ENCODE results near the gene RNF11.

The RNF11 gene

DNA sequence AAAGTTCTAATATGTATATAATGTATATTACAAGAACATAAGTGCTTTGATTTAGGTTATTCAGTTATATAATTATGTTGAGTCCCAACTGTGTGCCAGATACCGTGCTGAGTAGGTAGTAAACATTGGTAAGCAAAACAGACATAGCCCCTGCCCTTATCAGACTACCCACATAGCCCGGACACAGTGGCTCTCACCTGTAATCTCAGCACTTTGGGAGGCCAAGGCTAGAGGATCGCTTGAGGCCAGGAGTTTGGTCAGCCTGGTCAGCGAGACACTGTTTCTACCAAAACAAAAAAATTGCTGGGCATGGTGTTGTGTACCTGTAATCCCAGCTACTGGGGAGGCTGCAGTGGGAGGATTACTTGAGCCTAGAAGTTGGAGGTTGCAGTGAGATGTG lies 30.7 kb downstream of the RNF11 start:
- no peak for DNase-seq

DNA sequence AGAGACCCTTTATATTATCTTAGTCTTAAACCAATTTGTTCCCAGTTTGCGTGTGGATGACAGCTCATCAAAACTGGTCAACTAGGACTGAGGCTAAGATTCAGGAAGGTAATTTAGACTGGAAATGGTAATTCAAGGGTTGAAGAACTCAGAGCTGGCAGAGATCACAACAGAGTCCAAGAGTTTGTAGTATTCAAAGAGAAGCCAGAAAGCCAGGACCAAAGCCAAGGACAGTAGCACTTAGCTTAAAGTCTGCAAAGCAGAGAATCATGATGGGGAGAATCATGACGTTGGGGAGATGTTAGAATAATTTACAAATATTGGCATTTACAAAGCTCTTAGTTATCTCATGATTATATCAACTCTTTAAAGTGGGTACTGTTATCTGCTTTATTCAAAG lies 32.6 kb downstream of the RNF11 start:
- DNase-seq = no peak

DNA sequence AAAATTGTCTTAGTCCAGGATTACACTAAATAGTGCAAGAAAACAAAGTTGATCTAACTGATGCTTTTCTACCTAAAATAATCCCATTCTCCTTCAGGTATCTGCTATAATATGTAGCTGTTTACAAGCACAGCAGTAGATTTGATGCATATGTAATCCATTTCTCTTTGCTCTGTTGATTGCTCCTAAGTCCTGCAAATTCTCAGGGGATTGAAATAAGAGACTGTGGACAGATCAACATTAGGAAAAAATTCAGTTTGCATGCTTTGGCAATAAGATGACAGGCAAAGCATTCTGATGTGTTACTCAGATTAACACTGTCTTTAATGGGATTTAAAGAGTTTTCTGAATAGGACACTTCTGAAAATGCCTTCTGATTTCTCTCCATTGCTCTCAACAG lies 34.7 kb downstream of the RNF11 start:
- no peak for DNase-seq

DNA sequence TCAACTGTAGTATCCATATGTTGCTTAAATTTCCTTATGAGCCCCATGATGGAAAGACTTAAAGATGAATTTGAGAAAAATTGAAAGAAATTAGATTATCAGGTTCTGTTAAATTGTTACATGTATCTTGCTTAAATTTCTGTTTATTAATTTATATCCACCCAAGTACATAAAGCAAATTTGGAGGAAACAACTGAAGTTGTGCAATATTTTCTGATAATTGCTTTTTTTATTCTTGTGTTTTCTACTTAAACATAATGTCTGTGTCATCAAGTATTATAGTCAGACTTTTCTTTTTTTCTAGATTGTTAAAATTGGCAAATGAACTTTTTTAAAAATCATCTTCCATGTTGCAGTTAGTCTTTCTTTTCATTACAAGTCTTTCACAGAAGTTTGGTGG lies 36.8 kb downstream of the RNF11 start:
- DNase-seq = no peak

DNA sequence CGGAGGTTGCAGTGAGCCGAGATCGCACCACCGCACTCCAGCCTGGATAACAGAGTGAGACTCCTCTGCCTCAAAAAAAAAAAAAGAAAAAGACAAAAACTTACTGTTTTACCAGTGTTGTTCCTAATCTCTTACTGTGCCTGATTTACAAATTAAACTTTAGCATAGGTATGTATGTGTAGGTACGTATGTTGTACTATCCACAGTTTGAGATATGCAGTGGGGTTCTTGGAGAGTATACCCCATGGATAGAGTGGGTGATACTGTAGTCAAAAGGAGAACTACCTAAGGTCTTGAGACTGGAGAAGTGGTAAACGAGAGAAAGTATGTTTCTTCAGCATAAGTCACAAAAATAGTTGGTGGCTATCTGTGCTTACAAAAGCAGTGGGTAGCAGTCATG lies 38.6 kb downstream of the RNF11 start:
- DNase-seq = no peak

DNA sequence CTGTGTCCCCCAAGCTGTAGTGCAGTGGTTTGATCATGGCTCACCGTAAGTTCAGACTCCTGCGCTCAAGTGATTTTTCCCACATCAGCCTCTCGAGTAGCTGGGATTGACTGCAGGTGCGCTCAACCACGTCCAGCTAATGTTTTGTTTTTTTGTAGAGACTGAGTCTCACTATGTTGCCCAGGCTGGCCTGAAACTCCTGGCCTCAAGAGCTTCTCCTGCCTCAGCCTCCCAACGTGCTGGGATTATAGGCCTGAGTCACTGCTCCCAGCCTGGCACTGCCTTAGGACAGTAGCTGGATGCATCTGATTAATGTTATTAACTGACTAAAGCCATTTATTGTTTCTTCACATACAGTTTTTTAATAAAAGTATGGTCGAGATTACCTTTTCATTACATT lies 40.2 kb downstream of the RNF11 start:
- DNase-seq = no peak

DNA sequence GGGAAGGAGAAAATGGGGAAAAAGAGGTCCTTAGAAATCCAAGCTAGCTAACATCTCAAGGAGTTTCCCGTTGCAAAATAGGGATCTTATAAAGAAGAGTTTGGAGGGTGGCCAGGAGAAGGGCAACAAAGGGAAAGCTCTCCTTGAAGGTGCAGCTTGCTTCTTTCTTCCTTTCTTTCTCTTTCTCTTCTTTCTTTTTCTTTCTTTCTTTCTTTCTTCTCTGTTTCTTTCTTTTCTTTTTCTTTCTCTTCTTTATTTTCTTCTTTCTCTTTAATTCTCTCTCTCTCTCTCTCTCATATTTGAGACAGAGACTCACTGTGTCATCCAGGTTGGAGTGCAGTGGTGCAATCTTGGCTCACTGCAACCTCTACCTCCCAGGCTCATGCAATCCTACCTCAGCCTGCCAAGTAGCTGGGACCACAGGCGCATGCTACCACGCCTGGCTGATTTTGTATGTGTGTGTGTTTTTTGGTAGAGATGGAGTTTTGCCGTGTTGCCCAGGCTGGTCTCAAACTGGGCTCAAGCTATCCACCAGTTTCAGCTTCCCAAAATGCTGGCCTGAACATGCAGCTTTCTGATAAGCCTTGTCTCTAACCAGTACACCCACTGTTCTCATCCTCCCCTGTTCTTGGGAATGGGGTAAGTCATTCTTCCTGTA lies 44.4 kb downstream of the RNF11 start:
- no peak for DNase-seq

DNA sequence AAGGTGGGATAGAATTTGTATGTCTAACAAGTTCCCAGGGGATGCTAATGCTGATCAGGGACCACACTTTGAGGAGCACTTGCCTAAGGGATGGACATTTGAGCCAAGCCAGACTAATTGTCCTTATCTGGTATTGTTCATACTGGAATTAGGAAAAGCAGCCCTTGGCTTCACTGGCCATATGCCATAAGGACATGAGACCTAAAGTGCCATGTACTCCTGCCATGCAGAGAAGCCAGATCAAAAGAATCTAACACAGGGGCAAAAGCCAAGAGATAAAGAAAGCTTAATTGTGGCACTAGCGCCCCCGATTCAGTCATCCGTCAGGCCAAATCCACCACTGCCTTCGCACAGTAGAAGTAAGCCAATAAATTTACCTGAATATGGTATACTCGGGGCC lies 45.7 kb downstream of the RNF11 start:
- DNase-seq = no peak

DNA sequence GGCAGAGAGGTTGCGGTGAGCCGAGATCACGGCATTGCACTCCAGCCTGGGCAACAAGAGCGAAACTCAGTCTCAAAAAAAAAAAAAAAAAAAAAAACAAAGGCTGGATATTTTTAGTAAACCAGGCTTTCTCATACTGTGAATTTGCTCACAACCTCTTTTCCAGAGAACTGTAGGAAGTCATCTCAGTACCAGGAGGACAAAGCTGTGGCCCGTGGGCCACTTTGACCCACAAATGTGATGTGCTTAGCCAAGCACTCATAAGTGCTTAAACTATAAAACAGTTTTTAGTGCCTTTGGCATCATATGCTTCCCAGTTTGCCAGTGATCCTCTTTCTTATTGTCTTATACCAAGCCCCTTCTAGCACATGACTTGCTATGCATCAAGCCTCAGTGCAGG lies 46.5 kb downstream of the RNF11 start:
- DNase-seq = no peak

DNA sequence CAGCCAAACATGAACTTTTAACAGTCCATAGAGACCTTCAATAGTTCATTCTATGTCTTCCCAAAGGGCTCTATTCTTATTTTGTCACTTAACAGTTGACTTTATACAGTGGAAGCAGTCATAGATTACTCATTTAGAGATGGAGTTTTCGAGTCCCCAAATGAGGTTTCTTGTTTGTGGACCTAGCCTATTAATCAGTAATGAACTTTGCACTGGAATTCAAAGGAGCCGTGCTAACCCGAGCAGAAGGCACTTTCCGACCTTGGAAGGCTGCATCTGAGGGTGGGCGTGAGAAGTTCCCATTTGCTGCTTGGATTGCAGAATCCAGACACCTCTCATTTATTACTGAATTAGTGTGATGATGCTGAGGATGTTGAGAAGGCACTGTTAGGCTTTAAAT lies 47.9 kb downstream of the RNF11 start:
- no peak for DNase-seq

DNA sequence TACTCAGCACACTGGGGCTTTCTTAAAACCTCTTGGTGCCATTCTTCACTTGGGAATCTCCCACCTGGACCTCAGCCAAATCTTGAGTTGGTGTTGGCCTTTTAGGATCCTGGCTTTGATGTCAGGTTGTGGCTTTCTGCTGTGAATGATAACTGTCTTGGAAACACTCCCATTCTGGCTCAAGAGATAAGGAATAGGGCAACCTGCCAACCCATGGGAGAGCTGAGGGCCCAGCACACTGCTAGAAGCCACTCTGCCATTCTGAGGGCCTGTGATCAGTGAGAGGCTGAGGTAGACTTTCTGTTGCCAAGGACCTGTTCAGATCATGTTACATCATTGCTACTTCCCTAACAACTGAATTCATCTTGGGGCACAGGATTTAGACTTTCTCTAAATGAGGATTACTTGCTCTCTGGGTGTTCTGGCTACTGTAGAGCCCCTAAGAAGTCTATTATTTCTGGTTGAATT lies 48.4 kb downstream of the RNF11 start:
- no peak for DNase-seq

DNA sequence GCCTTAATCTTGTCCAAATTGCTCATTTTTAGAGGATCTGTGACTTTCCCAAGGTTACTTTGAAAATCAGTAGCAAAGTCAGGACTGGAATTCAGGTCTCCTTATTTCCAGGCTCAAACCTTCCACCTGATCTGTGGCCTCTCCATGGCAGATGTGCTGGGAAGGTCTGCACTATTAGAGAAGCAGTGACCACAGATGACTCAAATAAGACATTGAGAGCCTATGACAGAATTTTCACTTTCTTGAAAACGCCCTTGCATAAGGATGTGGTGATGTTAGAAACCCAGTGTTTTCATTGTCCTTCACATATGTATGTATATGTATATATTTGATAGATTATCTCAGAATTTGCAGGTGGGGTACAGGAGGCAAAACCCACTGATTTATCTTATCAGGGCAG lies 49.0 kb downstream of the RNF11 start:
- no peak for DNase-seq

DNA sequence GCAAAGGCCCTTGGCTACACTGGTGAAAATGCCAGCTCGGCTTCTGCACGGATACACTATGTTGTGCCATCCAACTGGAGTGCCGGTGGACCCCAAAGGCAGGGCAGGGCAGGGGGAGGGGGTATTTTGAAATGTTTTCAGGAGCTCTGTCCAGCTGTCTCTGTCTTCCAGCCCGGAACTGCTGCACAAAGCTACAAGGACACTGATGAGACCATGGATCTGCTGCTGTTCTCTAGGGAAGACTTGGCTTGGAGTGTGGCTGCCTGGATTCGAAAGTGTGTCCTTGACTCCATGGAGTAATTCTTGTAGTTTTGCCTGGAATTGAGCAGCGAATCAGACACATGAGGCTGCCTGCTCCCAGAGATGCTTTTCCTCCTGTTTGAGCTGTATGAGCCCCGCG lies 51.9 kb downstream of the RNF11 start:
- no peak for DNase-seq

DNA sequence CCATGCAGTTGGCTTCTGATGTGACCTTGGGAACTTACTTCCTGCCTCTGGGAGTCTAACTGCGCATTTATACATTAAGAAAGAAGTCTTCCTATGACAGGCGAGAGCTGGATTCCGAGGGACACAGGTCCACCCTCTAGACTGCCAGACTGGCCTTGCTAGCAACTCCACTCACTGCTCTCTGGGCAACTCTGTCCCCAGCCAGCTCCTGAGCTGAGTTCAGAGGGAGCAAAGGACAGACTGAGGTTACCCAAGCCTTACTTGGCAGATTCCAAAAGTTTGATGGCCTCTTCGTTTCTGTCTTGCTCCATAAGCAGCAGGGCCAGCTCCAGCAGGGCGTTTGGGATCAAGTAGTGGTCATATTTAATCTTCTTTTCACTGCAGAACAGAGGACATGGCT lies 52.5 kb downstream of the RNF11 start:
- DNase-seq = no peak

DNA sequence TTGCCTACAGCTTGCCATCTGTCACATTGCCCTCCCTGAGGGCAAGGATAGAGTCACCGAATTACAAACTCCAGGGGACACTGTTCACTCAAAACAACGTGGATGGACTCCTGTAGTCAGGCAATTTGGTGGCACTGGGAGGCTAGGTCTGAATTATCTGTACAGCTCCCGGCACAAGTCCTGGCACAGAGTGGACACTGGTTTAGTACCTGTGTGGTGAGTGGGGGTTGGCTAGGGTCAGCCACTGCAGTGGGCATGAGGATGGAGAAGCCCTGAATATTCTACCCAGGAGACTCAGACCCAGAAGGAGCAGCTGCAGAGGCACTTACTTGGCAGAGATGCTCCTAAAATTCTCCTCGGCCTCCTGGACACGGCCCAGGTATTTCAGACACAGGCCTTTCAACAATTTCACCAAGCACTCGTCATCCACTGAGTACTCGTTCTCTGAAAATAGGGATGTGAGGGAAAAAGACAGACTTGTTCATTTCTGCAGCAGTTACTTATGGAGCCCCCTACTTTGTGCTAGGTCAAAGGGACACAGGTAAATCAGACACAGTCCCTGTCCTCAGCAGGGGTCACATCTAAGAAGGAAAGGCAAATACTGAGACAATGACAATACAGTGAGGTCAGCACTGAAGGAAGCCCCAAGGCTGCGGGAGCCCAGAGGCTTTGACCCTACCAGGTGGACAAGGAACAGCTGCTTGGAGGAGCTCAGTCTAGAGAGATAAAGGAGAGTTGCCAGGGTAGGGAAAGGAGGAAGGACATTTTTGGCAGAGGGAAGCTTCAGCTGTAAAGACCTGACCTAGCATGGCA lies 53.8 kb downstream of the RNF11 start:
- no peak for DNase-seq

DNA sequence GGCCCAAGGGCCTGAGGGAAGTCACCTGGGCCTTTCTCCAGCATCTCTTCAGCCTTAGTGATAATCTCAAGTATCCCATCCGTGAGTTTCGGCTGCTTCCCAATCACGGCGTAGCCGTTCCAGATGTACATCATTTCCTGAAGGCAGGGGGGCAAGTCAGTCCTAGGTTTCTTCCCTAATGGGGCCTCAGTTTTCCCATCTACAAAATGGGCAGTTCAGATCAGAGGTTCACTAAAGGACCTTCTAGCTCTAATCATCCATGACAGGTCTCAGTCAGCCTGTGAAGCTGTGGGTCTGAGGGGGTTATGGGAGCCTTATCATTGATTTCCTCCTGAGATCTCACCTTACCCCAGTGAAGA lies 54.4 kb downstream of the RNF11 start:
- no peak for DNase-seq

DNA sequence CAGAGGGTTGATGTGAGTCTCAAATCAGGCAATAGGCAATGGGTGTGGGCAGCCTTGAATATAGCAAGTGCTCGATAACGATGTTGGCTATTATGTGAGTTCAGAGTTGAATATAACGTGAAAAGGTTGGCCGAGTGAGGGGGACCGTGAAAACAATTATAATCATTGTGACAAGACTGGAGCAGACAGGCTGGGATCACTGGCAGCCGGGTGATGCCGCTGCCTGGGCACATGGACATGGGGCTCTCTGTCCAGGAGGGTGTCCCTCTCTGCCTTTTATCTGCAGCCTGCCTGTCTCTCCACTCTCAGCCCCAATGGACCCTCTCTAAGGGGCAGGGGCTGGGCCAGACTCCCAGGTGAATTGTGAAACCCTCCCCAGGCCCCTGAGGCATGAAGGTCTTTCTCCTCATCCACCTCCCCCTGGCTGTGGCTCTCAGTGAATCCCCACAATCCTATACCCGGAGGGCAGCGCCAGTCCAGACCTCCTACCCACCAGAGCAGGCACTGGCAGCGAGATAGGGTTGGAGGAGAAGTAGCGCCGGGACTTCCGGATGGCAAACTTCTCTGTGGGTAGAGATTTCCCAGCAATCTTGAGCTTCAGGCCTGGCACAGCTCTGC lies 57.9 kb downstream of the RNF11 start:
- no peak for DNase-seq

DNA sequence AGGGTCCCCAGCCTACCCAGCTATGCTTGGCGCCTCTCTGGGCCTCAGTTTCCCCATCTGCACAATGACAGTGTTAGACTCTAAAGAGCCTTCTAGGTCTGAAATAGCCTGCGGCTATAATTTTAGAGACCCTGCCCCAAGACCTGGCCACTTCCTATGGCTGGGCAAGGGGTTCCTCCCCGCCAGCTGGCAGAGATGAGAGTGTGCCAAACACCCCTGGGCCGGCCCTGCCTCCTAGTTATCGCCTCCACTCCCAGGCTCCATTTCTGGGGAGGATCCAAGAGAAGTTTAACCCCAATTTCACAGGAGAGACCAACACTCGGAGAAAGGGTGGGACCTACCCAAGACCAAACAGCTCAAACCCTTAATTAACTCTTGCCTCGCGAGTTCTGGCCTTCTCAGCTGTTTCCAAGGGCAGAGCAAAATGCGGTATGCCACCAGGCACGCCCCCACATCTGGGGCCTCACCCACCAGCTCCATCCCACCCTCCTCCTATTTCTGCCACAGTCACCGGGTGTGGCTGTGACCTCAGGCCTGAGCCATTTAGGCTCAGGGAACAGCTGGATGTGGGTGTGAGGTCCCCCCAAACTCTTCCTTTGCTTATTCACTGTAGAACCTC lies 58.6 kb downstream of the RNF11 start:
- no peak for DNase-seq

DNA sequence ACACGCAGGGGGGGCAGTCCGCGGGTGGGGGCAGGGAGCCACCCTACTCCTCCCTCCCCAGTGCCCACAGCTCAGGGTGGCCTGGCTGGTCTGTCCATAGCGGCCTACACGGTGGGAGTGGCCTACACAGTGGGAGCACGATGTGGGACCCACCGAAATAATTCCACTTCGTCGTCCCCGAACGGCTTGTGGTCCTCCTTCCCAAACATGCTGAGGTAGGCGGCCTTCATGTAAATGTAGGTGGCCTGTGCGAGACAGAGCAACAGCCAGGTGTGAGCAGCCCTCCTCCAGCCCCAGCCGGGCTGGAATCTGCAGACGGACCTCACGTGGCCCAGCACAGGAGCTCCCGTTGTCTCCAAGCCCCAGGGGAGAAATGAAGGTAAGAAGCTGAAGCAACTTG lies 59.9 kb downstream of the RNF11 start:
- no peak for DNase-seq

DNA sequence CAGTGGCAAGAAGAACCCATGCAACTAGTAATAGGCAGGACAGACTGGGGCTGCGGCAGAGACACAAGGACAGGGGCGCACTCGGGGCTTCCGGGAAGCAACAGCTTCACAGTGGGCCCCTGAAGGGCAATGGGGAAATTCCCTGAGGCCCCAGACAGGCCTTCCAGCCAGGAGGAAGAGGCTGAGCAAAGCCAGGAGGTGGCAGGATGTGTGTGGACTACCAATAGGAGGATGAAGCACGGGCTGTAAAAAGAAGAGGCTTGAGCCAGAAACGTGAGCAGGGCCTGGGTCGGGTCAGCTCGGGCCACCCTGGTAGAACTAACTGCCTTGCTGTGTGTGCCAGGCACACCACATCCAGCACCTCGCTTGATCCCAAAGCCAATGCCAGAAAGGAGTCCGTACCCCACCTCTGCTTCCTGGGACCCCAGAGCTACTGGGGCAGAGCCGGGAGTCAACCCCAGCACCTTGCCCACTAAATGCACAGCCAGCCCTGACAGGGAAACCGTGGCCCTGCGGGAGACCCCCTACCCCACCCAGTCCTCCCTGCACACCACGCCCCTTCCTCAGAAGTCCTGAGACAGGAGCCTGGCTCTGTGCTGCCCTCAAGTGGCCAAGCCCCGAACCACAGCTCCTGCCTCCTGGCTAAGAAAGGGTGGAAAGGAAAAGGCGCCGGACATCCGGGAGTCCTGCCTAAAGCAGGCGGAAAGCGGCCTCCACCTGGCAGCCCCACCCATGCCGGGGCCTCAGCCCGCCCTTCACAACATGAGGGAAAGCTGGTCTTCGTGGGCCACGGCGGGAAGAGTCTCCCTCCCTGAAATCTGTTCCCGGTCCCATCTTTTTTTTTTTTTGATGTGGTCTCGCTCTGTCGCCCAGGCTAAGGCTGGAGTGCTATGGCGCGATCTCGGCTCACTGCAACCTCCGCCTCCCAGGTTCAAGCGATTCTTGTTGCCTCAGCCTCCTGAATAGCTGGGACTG lies 60.6 kb downstream of the RNF11 start:
- DNase-seq = peak; percentile 83

DNA sequence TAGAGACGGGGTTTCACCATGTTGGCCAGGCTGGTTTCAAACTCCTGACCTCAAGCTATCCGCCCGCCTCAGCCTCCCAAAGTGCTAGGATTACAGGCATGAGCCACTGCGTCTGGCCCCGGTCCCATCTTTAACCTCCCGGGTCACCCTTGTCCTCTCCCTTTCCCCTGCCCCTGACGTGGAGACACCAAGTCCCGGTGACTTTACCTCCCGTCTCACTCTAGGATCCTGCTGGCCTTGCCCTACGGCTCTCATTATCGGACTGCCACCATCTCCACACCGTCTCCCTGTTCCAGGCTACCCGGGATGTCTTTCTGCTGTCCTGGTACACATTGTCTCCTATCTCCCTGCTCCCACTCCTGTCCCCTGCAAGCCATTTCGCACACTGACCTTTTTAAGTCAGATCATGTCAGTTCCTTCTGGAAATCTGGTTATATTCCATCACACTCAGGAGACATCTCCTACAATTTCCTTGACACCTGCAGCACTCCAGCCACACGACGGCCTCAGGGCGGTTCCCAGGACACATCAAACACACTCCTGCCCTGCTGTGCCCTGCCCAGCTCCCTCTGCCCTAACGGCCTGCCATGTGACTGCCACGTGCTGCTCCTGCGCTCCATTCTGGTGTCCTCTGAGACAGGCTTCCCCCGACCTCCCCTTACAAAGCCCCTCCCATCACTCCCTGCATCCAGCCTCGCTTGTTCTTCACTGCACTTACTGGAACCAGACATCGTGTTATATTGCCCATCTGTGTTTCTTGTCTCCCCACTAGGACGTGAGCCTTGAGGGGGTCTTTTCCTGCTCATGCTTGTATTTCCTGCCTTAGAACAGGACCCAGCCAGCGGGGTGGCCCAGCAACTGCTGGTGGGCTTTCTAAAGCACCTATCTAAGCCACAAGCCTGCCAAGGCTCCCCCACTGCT lies 61.6 kb downstream of the RNF11 start:
- no peak for DNase-seq

DNA sequence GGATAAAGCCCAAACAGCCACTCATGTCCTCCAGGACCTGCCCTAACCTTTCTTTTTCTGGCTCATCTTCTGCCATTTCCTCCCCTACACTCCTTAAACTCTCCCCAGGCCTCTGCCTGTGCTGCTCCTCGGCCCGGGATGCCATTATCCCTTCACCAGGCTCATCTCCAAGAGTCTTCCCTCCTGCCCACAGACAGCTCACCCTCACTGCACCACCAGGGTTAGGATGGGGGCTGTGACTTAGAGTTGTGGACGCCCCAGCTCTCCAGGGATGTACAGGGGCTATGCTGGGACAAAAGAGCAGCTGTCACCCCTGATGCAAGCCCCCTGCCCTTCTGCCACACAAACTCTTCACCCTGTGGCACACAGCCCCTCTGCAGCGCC lies 62.2 kb downstream of the RNF11 start:
- DNase-seq = no peak

Data from RPMI8226 (cell line).